ENCODE data around the gene CD160.

GRCh38 chr1:145719230-145720079, at the start of gene CD160:
- no peak for TF ChIP-seq TOX (CRISPR knock-in tag; IDR thresholded peaks at IDR 0.05; ENCODE audit: borderline replicate concordance)
- TF ChIP-seq ZFP30 (CRISPR knock-in tag; IDR thresholded peaks at IDR 0.05), result no peak
- TF ChIP-seq PATZ1 (CRISPR knock-in tag; IDR thresholded peaks at IDR 0.05; ENCODE audit: borderline replicate concordance), result no peak
- no peak for TF ChIP-seq ESRRG (CRISPR knock-in tag; IDR thresholded peaks at IDR 0.05)
- no peak for TF ChIP-seq GLIS3 (CRISPR knock-in tag; IDR thresholded peaks at IDR 0.05)
- TF ChIP-seq ZNF8 (CRISPR knock-in tag; IDR thresholded peaks at IDR 0.05), result no peak
- TF ChIP-seq, protein P1, sequence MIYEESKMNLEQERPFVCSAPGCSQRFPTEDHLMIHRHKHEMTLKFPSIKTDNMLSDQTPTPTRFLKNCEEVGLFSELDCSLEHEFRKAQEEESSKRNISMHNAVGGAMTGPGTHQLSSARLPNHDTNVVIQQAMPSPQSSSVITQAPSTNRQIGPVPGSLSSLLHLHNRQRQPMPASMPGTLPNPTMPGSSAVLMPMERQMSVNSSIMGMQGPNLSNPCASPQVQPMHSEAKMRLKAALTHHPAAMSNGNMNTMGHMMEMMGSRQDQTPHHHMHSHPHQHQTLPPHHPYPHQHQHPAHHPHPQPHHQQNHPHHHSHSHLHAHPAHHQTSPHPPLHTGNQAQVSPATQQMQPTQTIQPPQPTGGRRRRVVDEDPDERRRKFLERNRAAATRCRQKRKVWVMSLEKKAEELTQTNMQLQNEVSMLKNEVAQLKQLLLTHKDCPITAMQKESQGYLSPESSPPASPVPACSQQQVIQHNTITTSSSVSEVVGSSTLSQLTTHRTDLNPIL (CRISPR knock-in tag; IDR thresholded peaks at IDR 0.05; ENCODE audit: low read depth), result no peak
- no peak for TF ChIP-seq ZFP3 (CRISPR knock-in tag; IDR thresholded peaks at IDR 0.05)
- TF ChIP-seq TCF4 (CRISPR knock-in tag; IDR thresholded peaks at IDR 0.05; ENCODE audit: borderline replicate concordance), result no peak
- no peak for TF ChIP-seq SNAI2 (CRISPR knock-in tag; IDR thresholded peaks at IDR 0.05)
- no peak for TF ChIP-seq ARNTL (CRISPR knock-in tag; IDR thresholded peaks at IDR 0.05; ENCODE audit: borderline replicate concordance, low read depth)
- no peak for TF ChIP-seq PPARA (CRISPR knock-in tag; IDR thresholded peaks at IDR 0.05; ENCODE audit: borderline replicate concordance)
- TF ChIP-seq, protein P2, sequence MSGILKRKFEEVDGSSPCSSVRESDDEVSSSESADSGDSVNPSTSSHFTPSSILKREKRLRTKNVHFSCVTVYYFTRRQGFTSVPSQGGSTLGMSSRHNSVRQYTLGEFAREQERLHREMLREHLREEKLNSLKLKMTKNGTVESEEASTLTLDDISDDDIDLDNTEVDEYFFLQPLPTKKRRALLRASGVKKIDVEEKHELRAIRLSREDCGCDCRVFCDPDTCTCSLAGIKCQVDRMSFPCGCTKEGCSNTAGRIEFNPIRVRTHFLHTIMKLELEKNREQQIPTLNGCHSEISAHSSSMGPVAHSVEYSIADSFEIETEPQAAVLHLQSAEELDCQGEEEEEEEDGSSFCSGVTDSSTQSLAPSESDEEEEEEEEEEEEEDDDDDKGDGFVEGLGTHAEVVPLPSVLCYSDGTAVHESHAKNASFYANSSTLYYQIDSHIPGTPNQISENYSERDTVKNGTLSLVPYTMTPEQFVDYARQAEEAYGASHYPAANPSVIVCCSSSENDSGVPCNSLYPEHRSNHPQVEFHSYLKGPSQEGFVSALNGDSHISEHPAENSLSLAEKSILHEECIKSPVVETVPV (CRISPR knock-in tag; IDR thresholded peaks at IDR 0.05), result no peak

Measured in SK-N-SH treated with all-trans-retinoic acid at 6 μM for 48 hours (cell line).